ENCODE results near the gene TAAR1. TPM values are rescaled to one million over a fixed set of nuclear protein-coding genes. Genes with fewer than 3 reads are reported as not detected.

The TAAR1 gene
- total RNA-seq, 1 experiment from 2014 or later = not detected

DNA sequence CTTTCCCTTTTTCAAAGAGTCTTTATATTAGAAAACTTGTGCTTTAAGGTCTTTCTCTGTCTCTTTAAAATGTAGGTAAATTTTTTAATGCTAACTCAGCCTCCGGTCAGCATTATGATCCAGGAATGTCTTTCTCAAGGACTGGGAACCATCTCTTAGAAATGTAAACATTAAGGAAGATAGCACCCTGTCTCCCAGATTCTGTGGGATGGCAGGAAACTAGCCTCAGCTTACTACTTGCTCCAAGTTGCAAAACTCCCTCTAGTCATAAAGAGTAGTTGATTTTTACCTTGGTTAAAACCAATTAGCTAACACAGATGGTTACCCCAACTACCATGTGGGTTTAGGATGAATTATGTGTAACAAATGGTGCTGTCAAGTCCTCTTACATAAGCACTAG lies 4.7 kb upstream of the TAAR1 start:
- no peak overlapping the region for H3K9ac ChIP-seq (ENCODE audit: extremely low read depth, insufficient read length, low read length)
- H3K4me1 ChIP-seq (ENCODE audit: insufficient read depth, low read length) = no peaks in the 10 kb centered on the region; the same call in 1 of the 2 replicates
- no peak overlapping the region for H2AFZ ChIP-seq (ENCODE audit: low read length)
- no peak overlapping the region for H4K8ac ChIP-seq (replicated peaks; ENCODE audit: insufficient read length, low read depth, low read length)
- H4K20me1 ChIP-seq (ENCODE audit: control insufficient read depth, insufficient read depth, insufficient read length) = no peaks in the 10 kb centered on the region
- H3K4ac ChIP-seq (ENCODE audit: low read depth, low read length) = no peak overlapping the region
- no peak overlapping the region for H2BK5ac ChIP-seq (ENCODE audit: insufficient read length, low read length)
- no CpG with 5 or more reads among the region's 1 CpG for WGBS (ENCODE audit: extremely low coverage, insufficient read length, low lambda C conversion rate)
- H2AK5ac ChIP-seq (ENCODE audit: insufficient read length, low read length) = no peak overlapping the region
- no peaks in the 10 kb centered on the region for H3K27me3 Mint-ChIP-seq (ENCODE audit: low read depth)
- no peak overlapping the region for H3K56ac ChIP-seq (ENCODE audit: insufficient read length, low read depth, low read length)
- H3K27me3 ChIP-seq (ENCODE audit: insufficient read depth, low read length) = no peaks in the 10 kb centered on the region
- no peak overlapping the region for H3K4me2 ChIP-seq (ENCODE audit: insufficient read depth, insufficient read length, low read length)
- no peak overlapping the region for H3T11ph ChIP-seq (ENCODE audit: low read length)
- peaks cover 8 to 10% of the 10 kb centered on the region in 2 experiments; a peak in 4 of 5 replicates for H3K9me3 Mint-ChIP-seq
- no peak overlapping the region for H3K4me3 Mint-ChIP-seq
- H3K23ac ChIP-seq (ENCODE audit: insufficient read length, low read depth, low read length) = no peak overlapping the region
- no peak overlapping the region for H3K14ac ChIP-seq (ENCODE audit: insufficient read depth, low read length)
- peaks cover 0 to 18% (median 5%) of the 10 kb centered on the region in 3 experiments; a peak in 5 of 7 replicates for H3K36me3 Mint-ChIP-seq (ENCODE audit: insufficient read depth in 1 of 3, low read depth in 3 of 3)
- H3K18ac ChIP-seq (ENCODE audit: insufficient read length, low read depth, low read length) = no peak overlapping the region
- no peak overlapping the region for H4K91ac ChIP-seq (ENCODE audit: insufficient read length, low read depth, low read length)
- H3K27ac ChIP-seq (ENCODE audit: insufficient read length, low read depth, low read length) = no peak overlapping the region
- no peaks in the 10 kb centered on the region for H3K79me1 ChIP-seq (ENCODE audit: insufficient read depth, low read depth, low read length, poor library complexity, severe bottlenecking)
- H3K9me3 ChIP-seq (ENCODE audit: control insufficient read depth, low read depth, low read length) = no peaks in the 10 kb centered on the region
- H3K79me2 ChIP-seq (ENCODE audit: insufficient read depth, low read length) = no peaks in the 10 kb centered on the region
- H3K27ac Mint-ChIP-seq = no peak overlapping the region
- no peak for DNase-seq
- H2BK120ac ChIP-seq (ENCODE audit: low read depth, low read length, poor library complexity, severe bottlenecking) = no peak overlapping the region
- H3K23me2 ChIP-seq (ENCODE audit: insufficient read length, low read depth, low read length, poor library complexity, severe bottlenecking) = no peaks in the 10 kb centered on the region
- TF ChIP-seq, protein P1, sequence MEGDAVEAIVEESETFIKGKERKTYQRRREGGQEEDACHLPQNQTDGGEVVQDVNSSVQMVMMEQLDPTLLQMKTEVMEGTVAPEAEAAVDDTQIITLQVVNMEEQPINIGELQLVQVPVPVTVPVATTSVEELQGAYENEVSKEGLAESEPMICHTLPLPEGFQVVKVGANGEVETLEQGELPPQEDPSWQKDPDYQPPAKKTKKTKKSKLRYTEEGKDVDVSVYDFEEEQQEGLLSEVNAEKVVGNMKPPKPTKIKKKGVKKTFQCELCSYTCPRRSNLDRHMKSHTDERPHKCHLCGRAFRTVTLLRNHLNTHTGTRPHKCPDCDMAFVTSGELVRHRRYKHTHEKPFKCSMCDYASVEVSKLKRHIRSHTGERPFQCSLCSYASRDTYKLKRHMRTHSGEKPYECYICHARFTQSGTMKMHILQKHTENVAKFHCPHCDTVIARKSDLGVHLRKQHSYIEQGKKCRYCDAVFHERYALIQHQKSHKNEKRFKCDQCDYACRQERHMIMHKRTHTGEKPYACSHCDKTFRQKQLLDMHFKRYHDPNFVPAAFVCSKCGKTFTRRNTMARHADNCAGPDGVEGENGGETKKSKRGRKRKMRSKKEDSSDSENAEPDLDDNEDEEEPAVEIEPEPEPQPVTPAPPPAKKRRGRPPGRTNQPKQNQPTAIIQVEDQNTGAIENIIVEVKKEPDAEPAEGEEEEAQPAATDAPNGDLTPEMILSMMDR (conservative IDR thresholded peaks at IDR 0.05) = no peak
- peaks cover 15 to 20% of the 10 kb centered on the region in 2 experiments for H3K4me1 Mint-ChIP-seq
- H4K5ac ChIP-seq (ENCODE audit: insufficient read length, low read depth, low read length) = no peak overlapping the region
- no peak overlapping the region for H2BK15ac ChIP-seq (ENCODE audit: low read depth, low read length)
- H2BK20ac ChIP-seq (ENCODE audit: low read depth, low read length, poor library complexity, severe bottlenecking) = no peak overlapping the region
- H2BK12ac ChIP-seq (ENCODE audit: insufficient read length, low read depth, low read length) = no peak overlapping the region
